ENCODE results near the gene UTF1.
A peak's percentile ranks its signal among the peaks of the same experiment; 100 is the strongest.
"Not testable (repeated sequence)": the region's sequence is repeated elsewhere in the genome, so short reads cannot be mapped to it uniquely, and the experiment has no call there.

Gene UTF1

DNA sequence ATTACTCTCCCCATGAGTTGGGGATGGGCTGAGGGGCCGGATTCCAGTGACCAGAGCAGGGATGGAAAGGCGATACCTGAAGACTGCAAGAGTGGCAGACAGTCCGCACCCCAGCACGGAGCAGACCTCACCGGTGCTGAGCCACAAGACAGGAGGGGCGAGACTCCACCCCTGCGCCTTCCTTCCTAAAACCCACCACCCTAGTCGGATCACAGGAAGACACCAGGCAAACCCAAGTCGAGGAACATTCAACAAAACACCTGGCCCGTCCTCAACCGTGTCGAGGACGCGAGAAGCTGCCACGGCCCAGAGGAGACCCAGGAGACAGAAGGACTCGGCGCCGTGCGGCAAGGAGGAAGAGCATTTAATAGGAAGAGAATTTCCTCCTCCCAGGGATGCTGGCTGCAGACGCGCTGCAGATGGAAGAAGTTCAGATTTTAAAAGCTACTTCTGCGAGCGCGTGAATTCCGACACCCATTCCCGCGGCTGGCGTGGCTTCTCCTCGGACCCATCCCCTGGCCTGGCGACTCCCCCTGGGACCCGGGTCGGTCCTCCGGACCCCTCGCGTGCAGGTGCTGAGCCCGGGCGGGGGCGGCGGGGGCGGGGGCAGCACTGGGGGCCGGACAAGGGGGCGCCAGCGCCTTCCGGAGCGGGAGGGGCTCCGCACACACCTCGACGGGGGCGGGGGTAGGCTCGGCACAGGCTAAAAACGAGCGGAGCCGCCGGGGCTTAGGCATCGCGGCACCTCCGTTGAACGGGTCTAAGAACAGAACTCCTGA lies 563 bp upstream of the UTF1 start:
- no peak for DNase-seq

DNA sequence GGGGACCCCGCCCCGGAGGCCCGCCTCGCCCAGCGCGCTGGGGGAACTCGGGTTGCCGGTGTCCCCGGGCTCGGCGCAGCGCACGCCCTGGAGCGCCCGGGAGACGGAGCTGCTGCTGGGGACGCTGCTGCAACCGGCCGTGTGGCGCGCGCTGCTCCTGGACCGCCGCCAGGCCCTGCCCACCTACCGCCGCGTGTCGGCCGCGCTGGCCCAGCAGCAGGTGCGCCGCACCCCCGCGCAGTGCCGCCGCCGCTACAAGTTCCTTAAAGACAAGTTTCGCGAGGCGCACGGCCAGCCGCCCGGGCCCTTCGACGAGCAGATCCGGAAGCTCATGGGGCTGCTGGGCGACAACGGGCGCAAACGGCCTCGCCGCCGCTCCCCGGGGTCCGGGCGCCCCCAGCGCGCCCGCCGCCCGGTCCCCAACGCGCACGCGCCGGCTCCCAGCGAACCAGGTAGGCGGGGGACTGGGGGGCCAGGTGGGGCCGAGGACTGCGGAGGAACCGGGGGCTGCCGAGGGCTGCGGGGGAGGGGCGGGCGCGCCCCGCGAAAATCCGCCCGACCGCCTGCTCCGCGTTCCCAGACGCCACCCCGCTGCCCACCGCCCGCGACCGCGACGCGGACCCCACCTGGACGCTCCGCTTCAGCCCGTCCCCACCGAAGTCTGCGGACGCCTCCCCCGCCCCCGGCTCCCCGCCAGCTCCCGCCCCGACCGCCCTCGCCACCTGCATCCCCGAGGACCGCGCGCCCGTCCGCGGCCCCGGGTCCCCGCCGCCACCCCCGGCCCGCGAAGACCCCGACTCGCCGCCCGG lies 574 bp downstream of the UTF1 start:
- peak; percentile 61 for DNase-seq

- no peak for DNase-seq
These were observed 1.4 kb downstream of the UTF1 start for GRCh38 chr10:133231244-133231945.

- no peak for DNase-seq
These were observed 2.0 kb downstream of the UTF1 start for GRCh38 chr10:133231946-133232574.

- not testable (repeated sequence) for DNase-seq
These were observed 4.8 kb downstream of the UTF1 start for GRCh38 chr10:133234796-133235195.

DNA sequence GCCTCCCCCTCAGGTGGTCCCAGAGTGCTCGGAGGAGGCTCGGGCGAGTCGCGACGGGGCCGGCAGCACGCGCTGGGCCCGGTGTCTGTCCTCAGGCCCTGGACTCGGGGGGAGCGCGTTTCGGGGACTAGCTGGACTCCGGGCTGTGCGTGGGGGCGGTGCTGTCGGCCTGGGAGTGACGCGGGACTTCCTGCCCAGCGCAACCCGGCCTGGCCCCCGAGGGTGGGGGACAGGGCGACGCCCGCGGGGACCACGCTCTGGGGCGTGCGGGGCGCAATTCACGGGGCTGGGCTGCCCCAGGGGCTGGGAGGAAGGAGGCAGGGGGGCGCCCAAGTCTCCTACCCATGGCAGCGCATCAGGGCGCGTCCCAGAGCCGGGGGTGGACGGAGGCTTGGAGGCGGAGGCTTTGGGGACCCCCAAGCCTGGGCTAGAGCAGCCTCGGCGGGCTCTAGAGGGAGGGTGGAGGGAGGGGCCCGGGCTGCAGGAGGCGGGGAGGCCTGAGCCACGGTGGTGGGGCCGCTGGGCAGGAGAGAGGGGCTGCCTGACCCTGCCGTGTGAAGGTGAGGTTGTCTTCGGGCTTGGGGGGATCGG lies 5.3 kb downstream of the UTF1 start:
- DNase-seq: peak; percentile 59

GRCh38 chr10:133235932-133236331 lies 5.9 kb downstream of the UTF1 start:
- peak; percentile 40 for DNase-seq

DNA sequence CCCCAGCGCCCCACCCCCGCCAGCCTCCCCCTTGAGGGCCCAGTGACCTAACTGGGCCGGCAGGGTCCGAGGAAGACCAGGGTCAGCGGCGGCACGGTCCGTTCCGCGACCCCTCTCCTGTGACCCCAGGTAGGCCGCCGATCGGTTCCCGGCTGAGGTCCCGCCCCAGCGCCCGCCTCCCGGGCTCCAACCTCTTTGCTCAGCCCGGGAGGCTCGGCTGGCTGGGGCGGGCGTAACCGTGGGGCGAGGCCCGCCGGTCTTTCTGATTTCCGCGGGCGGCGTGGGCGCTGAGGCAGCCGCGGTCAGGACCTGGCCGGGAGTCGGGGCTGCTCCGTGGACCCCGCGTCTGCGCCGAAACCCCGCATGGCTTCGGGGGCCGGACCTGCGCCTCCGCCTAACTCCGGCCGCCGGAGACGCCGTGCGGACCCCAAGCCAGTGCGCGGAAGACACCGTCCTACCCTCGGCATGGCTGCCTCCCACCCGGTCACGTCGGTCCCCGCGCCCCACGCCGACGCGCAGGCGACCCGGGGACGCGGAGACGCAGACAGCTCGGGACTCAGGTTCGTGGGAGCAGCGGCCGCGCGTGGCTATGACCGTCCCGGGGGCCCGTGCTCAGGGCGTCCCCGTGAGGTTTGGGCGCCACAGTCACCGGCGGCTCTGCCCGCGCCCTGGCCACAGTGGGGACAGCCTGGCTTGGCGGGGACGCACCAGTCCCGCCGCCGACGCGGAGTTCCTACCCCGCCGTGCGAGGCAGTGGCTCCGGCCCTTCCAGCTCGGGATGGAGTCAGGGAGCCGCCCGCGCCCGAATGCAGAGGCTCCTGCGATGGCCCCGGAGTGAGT lies 6.6 kb downstream of the UTF1 start:
- no peak for DNase-seq

DNA sequence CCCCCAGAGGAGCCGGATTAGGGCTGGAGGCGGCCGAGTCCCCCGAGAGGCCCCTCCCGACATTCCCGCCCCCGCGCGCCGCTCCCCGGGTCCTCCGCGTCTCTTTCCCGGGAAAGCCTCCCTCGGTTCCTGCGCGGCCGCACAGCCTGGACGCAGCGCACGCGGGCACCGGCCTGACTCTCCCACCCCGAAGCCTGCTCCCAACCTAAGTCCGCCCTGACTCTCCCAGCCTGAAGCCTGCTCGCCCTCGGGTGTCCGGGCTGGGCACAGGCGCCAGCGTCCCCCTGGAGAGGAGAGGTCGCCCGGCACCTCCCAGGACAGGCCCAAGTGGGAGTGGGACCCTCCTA lies 7.2 kb downstream of the UTF1 start:
- no peak for DNase-seq

- DNase-seq: no peak
These were observed 7.8 kb downstream of the UTF1 start, which contains the start of gene VENTX for GRCh38 chr10:133237588-133238465. VENTX (plus strand) TSS chr10:133237855; CDS start chr10:133237915, 60 bp downstream.

- no peak for DNase-seq
These were observed 8.4 kb downstream of the UTF1 start for GRCh38 chr10:133238466-133238804.

DNA sequence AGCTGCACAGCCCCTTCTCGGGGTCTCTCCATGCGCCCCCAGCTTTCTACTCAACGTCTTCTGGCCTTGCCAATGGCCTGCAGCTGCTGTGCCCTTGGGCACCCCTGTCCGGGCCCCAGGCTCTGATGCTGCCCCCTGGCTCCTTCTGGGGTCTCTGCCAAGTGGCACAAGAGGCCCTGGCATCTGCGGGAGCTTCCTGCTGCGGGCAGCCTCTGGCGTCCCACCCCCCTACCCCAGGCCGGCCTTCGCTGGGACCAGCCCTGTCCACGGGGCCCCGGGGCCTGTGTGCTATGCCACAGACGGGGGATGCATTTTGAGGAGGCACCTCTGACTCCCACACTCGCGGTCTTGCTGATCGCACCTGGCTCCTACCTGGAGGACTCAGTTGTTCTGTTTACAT lies 10.0 kb downstream of the UTF1 start:
- no peak for DNase-seq

DNA sequence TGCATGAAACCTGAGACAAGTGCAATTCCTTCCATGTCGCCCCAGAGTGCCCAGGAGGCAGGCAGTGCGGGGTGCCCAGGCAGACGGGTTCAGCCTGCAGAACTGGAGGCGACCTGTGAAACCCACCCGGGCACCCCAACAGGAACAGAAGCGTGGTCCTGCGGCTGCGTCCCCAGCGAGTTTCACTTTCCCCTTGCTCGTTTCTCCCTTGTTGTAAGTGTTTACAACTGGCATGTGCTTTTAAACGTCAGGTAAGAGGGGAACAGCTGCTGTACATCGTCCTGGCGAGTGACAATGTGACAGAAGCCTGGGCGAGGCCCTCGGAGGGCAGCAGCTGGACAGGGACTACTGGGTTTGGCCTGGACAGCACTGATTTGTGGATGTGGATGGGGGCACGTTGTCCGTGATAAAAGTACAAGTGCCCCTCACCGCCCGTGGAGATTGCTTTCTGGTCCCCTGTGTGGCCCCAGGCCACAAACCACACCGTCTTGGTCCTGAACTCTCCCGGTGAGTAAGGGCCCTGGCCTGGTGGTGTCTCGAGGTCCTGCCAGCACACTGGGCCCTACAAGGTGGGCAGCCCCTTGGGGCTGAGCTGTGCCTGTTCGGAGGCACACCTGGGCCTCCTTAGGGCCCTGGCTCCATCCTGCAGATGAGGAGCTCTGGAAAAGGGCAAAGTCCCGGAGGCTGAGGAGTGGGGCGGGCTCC lies 11.6 kb downstream of the UTF1 start:
- DNase-seq: no peak

- DNase-seq: no peak
These were observed 12.8 kb downstream of the UTF1 start for GRCh38 chr10:133242611-133243356.

DNA sequence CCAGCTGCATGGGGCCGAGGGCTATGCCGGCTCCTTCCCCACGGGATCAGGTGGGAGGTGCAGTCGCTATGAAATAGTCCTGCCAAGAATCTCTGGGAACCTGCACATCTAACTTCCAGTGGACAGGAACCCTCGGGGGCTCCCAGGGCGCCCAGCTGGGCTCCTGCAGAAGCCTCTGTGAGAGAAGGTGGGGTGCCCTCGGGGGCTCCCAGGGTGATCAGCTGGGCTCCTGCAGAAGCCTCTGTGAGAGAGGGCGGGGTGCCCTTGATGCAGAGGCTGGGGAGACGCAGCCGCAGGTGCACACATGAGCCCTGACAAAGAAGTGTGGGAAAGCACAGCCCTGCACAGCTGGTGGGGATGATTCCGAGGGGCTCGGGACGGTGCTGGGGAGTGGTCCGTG lies 13.6 kb downstream of the UTF1 start:
- DNase-seq: no peak

DNA sequence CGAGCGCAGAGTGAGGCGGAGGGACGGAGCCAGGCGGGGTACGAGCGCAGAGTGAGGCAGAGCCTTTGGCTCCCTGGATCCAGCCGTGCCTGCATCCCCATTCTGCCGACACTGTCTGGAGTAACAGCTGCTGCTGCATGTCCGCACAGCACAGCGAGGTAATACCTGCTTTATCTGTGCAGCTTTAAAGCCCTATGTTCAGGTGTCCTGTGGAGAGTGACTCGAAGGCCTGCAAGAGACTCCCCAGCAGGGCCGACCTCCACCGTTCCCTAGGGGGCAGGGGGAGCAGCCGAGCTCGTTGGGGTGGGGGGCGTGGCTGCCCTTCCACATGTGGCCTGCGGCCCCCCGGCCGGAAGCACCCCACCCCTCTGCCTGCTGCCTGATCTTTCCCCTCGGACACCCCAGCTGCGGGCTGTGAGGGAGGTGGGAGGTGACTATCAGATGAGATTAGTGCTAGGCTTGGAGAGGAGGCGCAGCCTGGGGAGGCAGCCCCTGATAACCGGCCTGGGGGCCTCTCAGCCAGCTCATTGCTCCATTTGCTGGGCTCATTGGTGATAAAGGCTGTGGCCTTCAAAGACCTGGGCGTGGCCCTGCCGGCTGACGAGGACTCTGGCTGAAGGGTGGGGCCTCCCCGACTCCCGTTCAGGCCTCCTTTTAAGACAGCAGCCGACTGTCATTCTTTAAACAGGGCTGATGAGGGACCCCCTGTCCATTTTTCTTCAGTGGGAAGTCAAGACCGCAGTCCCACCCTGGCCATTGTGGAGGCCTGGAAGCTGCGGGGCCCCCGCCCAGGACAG lies 15.6 kb downstream of the UTF1 start:
- no peak for DNase-seq

GRCh38 chr10:133246236-133246626 lies 16.2 kb downstream of the UTF1 start:
- DNase-seq: no peak

DNA sequence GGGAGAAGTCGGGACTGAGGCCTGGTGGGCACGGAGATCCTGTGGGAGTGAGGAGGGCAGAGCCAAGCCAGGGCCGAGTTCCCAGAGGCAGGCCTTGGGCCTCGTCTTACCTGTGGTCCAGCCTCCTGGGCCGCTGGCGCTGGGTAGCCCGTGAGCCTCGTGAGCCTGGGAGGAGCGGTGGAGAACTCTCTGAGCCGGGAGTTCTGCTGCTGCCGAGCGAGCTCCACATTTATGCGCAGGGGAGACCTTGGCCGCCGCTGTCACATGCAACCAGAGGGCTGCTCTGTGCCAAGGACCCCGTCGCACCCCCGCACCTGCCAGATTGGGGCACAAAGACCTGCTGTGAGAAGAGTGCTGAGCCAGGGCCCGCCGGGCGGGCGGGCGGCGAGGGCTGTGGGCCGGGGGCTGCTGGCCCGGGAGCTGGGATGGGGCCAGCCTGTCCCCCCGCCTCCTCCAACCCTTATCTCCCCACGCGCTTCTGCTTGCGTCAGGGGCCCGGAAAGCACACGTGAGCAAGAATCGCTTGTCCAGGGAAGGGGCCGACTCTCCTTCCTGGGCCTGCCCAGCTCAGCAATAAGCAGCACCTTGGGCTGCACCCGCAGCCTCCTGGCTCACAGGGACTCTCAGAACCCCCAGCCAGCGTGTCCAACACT lies 17.8 kb downstream of the UTF1 start:
- no peak for DNase-seq

All from CD4-positive, alpha-beta T cell treated with Interleukin-15 for 1 hour (primary cell).